HG03469 (cell line): ENCODE measurements around the gene TNNT3.
"Not testable (repeated sequence)": the region's sequence is repeated elsewhere in the genome, so short reads cannot be mapped to it uniquely, and the experiment has no call there.

Source experiments
- ATAC-seq: cut with Tn5 transposase; IDR thresholded peaks from one replicate; pipeline ENCODE4 v1.9.1; 2021; ENCODE audit warnings: mild to moderate bottlenecking, moderate library complexity, moderate number of reproducible peaks; ENCODE audit not compliant: unreplicated experiment

TNNT3 gene

GRCh38 chr11:1932681-1933080 is 13.2 kb downstream of the TNNT3 start:
- no peak for ATAC-seq

GRCh38 chr11:1933416-1934334 is 14.2 kb downstream of the TNNT3 start:
- ATAC-seq, result no peak

- no peak for ATAC-seq
Measured at GRCh38 chr11:1934335-1935155, 15.0 kb downstream of the TNNT3 start.

GRCh38 chr11:1935156-1936071 is 15.9 kb downstream of the TNNT3 start:
- ATAC-seq, result no peak

GRCh38 chr11:1936072-1936780 is 16.7 kb downstream of the TNNT3 start:
- no peak for ATAC-seq

GRCh38 chr11:1936781-1937615 is 17.5 kb downstream of the TNNT3 start:
- no peak for ATAC-seq

GRCh38 chr11:1937616-1938342 is 18.3 kb downstream of the TNNT3 start:
- ATAC-seq, result no peak

- no peak for ATAC-seq
Measured at GRCh38 chr11:1938343-1939005, 19.0 kb downstream of the TNNT3 start.

GRCh38 chr11:1939006-1939625 is 19.6 kb downstream of the TNNT3 start:
- ATAC-seq, result no peak

- not testable (repeated sequence) for ATAC-seq
Measured at GRCh38 chr11:1939788-1940187, 20.3 kb downstream of the TNNT3 start.

GRCh38 chr11:1942558-1943260 is 23.2 kb downstream of the TNNT3 start:
- no peak for ATAC-seq

GRCh38 chr11:1943576-1943975 is 24.1 kb downstream of the TNNT3 start:
- ATAC-seq, result no peak

GRCh38 chr11:1943977-1944376 is 24.5 kb downstream of the TNNT3 start:
- ATAC-seq, result no peak

GRCh38 chr11:1946812-1947484 is 27.4 kb downstream of the TNNT3 start, which contains the start of gene MRPL23:
Gene MRPL23 (plus strand): TSS chr11:1947332. CDS start chr11:1947363, 31 bp downstream.
- no peak for ATAC-seq

GRCh38 chr11:1947592-1948237 is 28.2 kb downstream of the TNNT3 start:
- no peak for ATAC-seq

GRCh38 chr11:1948389-1948788 is 28.9 kb downstream of the TNNT3 start:
- ATAC-seq, result no peak
